G401 (cell line): ENCODE data around the gene LARGE1. TPM values are rescaled to one million over a fixed set of nuclear protein-coding genes. Genes with fewer than 3 reads are reported as not detected.
"Not testable (repeated sequence)": the region's sequence is repeated elsewhere in the genome, so short reads cannot be mapped to it uniquely, and the experiment has no call there.

ENCODE experiments used
- DNase-seq: peaks from one replicate; pipeline ENCODE4 v3.0.0-alpha.2; 2015; ENCODE audit warnings: low spot score
- in situ Hi-C: cut with HindIII; loops from 2 replicates; pipeline ENCODE4 v1.10.0; 2016; ENCODE audit warnings: low sequenced_read_pairs, mixed read lengths
- total RNA-seq: library from RNA; depleted of rRNA; stranded (reverse); fragments of >200 nt; shearing (Covaris generic); gene quantifications from 2 replicates; pipeline ENCODE4 v1.2.3, GENCODE V29; 2014

Gene LARGE1
- total RNA-seq, 1 experiment from 2014 or later: 0.10 TPM

DNA sequence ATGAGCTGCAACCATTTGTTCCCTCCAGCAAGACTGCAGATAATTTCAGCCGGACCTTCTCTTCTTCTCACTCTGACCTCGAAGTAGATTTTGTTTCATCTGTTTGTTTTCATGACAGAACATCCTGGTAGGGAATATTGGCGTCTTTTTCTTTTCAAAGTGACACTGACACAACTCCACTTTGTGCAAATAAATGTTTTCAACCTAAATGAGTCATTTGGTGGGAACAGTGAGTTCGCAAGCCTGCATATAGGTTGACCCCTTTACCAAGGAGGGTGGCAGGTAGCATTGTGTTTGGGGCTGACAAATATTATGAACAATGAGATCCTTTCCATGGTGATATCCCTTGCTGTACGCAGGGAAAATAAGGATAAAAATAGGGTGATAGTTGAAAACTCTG, 55.0 kb downstream of the LARGE1 start:
- in situ Hi-C loops: no loop called here
- DNase-seq: no peak

DNA sequence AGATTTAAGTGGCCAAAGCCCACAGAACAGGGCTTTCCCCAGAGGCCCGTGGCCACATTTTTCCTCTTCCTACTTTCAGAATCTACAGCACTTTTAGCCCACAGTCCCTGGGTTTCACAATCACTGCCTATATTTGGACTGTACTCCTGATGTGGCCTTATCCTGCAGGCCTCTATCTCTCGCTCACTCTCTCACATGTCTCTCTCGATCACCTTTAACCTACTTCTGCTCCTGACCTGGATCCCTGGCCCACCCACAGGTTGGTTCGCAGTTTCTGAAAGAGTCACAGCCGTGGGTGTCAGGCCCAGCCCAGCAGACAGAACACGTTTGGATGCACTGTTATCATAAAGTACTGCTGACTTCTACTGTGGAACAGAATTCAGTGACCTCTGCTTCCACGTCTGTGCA, 55.5 kb downstream of the LARGE1 start:
- in situ Hi-C loops: no loop called here
- no peak for DNase-seq

GRCh38 chr22:33861216-33861875, 58.9 kb downstream of the LARGE1 start:
- in situ Hi-C loops: no loop called here
- DNase-seq: no peak

DNA sequence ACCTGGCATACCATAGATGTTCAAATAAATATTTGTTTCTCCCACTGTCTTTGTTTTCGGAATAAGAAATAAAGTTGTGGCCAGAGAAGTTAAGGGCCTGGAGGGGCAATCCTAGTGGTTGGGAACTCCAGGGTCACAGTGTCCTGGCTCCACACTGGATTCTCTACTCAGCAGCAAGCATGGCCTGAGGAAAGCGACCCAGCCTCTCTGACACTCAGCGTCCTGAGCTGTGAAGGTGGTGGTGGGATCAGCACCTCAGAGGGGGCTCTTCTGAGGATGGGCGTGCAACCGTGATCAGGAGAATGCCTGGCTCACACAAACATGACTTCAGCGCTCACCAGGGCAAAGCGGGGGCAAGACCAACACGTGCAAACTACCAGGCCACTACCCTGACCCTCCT, 59.9 kb downstream of the LARGE1 start:
- no peak for DNase-seq
- in situ Hi-C loops: no loop called here

GRCh38 chr22:33859311-33859710, 61.0 kb downstream of the LARGE1 start:
- in situ Hi-C loops: no loop called here
- DNase-seq: no peak

DNA sequence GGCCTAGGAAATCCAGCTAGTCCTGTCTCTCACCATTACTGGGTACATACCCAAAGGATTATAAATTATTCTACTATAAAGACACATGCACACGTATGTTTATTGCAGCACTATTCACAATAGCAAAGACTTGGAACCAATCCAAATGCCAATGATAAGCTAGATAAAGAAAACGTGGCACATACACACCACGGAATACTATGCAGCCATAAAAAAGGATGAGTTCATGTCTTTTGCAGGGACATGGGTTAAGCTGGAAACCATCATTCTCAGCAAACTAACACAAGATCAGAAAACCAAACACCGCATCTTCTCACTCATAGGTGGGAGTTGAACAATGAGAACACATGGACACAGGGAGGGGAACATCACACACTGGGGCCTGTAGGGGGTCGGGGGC, 61.6 kb downstream of the LARGE1 start:
- DNase-seq, in situ Hi-C loops: not testable (repeated sequence)

DNA sequence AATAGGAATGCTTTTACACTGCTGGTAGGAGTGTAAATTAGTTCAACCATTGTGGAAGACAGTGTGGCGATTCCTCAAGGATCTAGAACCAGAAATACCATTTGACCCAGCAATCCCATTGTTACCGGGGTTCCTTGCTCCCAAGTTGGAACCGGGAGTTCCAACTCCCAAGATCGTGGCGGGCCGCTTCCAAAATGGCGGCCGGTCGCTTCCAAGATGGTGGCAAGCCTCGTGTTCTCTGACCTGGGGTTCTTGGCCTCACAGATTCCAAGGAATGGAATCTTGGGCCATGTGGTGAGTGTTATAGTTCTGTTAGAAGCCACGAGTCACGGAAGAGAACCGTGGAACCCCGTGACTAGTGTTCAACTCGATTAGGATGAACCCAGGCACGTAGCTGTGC, 62.5 kb downstream of the LARGE1 start:
- DNase-seq, in situ Hi-C loops: not testable (repeated sequence)

DNA sequence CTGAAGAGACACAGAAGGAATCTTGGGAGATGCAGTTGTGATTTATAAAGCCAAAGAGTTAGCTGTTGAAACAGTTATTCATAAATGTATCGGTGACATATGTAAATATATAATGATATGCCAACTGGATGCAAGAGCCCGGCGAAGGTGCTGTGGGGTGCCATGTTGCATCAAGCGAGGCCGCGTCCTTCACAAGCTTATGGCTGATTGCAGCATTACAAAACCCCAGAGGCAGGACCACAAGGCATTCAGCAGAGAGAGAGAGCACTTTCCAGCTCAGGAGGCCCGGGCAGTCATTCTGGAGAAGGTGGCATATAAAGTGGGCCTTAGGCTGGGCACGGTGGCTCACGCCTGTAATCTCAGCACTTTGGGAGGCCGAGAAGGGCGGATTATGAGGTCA, 65.6 kb downstream of the LARGE1 start:
- no peak for DNase-seq
- in situ Hi-C loops: no loop called here

- in situ Hi-C loops: no loop called here
Observed at GRCh38 chr22:33853200-33854097, 66.8 kb downstream of the LARGE1 start.

GRCh38 chr22:33851821-33852384, 68.4 kb downstream of the LARGE1 start:
- DNase-seq: no peak
- in situ Hi-C loops: no loop called here

More at GRCh38 chr22:33853200-33854097, 66.8 kb downstream of the LARGE1 start:
- no peak for DNase-seq

DNA sequence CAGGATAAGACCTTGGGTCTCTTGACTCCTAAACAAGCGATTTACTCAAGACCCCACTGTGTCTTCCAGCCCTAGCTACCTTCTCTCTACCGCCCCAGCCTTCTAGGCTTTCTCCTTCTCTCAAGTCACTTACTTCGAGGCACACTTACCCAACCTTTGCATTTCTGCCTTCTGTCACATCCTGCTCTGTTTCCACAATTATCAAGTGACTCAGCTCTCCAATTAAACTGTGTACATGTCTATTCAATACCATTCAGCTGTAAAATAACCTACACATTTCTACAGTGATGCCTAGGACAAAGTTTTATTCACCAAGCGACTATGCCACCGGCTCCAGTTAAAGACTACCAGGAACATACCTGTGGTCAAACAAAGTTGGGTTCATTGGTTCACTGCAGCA, 69.0 kb downstream of the LARGE1 start:
- in situ Hi-C loops: no loop called here
- no peak for DNase-seq

DNA sequence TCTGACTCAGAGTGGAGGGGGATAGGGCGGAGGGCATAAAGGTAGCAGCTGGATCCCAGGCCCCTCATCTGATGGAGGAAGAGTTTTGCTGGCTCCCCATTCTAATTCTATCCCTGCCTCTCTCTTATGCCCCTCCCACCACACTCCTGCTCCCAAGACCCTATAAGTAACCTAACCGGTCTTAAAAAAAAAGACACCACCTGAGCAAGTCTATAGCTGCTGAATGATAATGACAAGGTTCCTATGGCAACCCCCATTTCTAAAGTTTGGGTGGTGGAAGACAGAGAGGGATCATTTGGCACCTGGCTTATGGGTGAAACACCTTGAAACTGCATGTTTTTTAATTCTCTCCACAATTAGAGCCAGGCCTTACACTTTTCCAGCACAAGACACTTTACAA, 69.6 kb downstream of the LARGE1 start:
- no peak for DNase-seq
- in situ Hi-C loops: no loop called here

DNA sequence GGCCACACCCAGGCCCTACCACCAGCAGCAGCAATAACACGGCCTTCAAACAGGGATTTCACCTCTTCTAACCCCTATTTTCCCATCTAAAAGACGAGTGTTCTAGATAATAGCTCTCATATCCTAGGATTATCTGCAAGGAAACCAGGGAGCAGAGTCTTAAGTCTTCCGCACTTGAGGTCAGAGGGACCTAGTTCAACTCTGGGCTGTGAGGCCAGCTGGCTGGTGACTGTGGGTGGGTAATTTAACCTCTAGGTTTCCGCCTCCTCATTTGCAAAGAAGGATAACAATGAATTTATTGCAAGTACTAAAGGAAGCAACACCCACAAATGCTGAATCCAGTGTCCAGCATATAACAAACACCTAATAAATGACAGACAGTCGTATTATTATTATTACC, 70.1 kb downstream of the LARGE1 start:
- DNase-seq: no peak
- in situ Hi-C loops: no loop called here

DNA sequence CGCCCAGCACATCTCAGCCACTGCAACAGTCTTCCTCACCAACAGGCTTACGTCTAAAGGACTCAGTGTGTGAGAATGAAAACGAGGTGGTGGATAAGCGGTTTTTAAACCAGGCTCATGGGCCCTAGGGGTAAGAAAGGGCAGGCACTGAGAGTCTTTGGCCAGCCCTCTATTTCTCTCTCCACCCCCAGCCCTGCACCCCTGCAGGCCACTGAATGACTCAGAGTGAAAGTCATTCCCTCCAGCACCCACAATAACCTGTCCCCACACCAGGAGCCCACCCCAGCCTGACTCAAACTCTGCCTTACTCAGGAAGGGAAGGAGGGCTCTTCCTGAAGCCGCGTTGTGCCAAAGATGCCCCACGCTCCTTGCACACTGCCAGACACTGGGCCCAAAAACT, 72.0 kb downstream of the LARGE1 start:
- DNase-seq: no peak
- in situ Hi-C loops: no loop called here

DNA sequence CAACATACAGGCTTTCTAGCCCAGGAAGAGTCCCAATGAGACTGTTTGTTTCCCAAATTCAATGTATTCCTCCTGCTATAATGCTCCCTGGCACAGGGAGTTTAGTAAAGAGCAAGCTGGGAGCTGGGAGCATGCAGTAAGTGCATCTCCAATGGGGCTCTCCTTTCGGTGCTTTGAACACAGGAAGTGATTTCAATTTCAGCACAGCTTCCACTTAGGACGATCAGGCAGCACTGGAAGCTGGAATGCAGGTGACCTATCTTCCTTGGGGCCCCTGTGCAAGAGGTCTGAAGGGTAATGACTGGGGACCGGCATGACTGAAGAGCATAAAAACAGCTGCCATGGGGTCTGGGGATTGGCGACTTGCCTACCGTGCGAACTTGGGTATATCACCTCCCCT, 76.0 kb downstream of the LARGE1 start:
- in situ Hi-C loops: no loop called here

GRCh38 chr22:33842421-33843094, 77.7 kb downstream of the LARGE1 start:
- in situ Hi-C loops: no loop called here
- DNase-seq: no peak

More for the DNA sequence above, 76.0 kb downstream of the LARGE1 start:
- no peak for DNase-seq

DNA sequence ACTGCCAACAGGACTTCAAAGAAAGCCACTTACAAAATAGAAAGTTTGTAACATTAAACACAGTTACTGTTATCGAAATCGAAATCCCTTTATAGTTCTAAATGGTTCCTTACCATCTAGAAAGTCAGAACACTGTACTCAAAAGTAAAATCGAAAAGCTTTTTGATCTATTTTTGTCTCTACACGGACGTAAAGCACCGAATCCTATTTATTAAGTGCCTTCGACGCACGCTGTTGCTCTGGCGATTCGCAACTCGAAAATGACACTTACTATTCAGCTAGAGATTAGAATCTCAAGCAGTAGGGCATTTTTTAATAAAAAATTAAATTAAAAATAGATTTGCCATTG, 78.3 kb downstream of the LARGE1 start:
- DNase-seq: no peak
- in situ Hi-C loops: no loop called here

- in situ Hi-C loops: no loop called here
- no peak for DNase-seq
Observed at GRCh38 chr22:33841281-33842005, 78.8 kb downstream of the LARGE1 start.

- in situ Hi-C loops: no loop called here
- no peak for DNase-seq
Observed at GRCh38 chr22:33838644-33839043, 81.6 kb downstream of the LARGE1 start.
